GM03348 (cell line): Measurements from ENCODE around the gene SH3D19.
"Not testable (repeated sequence)": the region's sequence is repeated elsewhere in the genome, so short reads cannot be mapped to it uniquely, and the experiment has no call there.

Experiments
- DNase-seq: peaks from one replicate; pipeline ENCODE4 v3.0.0; 2012; ENCODE audit warnings: low spot score

SH3D19 gene

GRCh38 chr4:151267822-151268535 is 57.4 kb downstream of the SH3D19 start:
- no peak for DNase-seq

GRCh38 chr4:151267104-151267503 is 58.3 kb downstream of the SH3D19 start:
- DNase-seq: no peak

- no peak for DNase-seq
These were observed 58.9 kb downstream of the SH3D19 start for GRCh38 chr4:151266497-151266896.

- no peak for DNase-seq
These were observed 62.0 kb downstream of the SH3D19 start for GRCh38 chr4:151263455-151263854.

- no peak for DNase-seq
These were observed 64.9 kb downstream of the SH3D19 start for GRCh38 chr4:151260526-151260925.

- no peak for DNase-seq
These were observed 65.7 kb downstream of the SH3D19 start for GRCh38 chr4:151259752-151260151.

GRCh38 chr4:151257704-151258103 is 67.7 kb downstream of the SH3D19 start:
- DNase-seq: no peak

- no peak for DNase-seq
These were observed 69.3 kb downstream of the SH3D19 start for GRCh38 chr4:151256134-151256533.

GRCh38 chr4:151255680-151256079 is 69.7 kb downstream of the SH3D19 start:
- DNase-seq: not testable (repeated sequence)

- DNase-seq: not testable (repeated sequence)
These were observed 70.2 kb downstream of the SH3D19 start for GRCh38 chr4:151255226-151255625.

- DNase-seq: no peak
These were observed 73.7 kb downstream of the SH3D19 start for GRCh38 chr4:151251603-151252304.

GRCh38 chr4:151250706-151251105 is 74.7 kb downstream of the SH3D19 start:
- no peak for DNase-seq

- no peak for DNase-seq
These were observed 76.9 kb downstream of the SH3D19 start for GRCh38 chr4:151248519-151248918.

GRCh38 chr4:151247395-151247794 is 78.0 kb downstream of the SH3D19 start:
- no peak for DNase-seq

- no peak for DNase-seq
These were observed 78.7 kb downstream of the SH3D19 start for GRCh38 chr4:151246742-151247141.

- DNase-seq: no peak
These were observed 83.1 kb downstream of the SH3D19 start for GRCh38 chr4:151242305-151242704.

GRCh38 chr4:151239608-151240007 is 85.8 kb downstream of the SH3D19 start:
- DNase-seq: no peak

- peak; percentile 39 for DNase-seq
These were observed 86.9 kb downstream of the SH3D19 start for GRCh38 chr4:151238477-151238876.

- DNase-seq: no peak
These were observed 89.4 kb downstream of the SH3D19 start for GRCh38 chr4:151236036-151236435.

- not testable (repeated sequence) for DNase-seq
These were observed 90.0 kb downstream of the SH3D19 start for GRCh38 chr4:151235373-151235772.

- DNase-seq: no peak
These were observed 91.8 kb downstream of the SH3D19 start for GRCh38 chr4:151233600-151233999.

GRCh38 chr4:151231915-151232595 is 93.3 kb downstream of the SH3D19 start:
- DNase-seq: peak; percentile 22
